Lower leg skin (tissue), 4 donors: ENCODE measurements around the gene SRGAP1. TPM values are rescaled to one million over a fixed set of nuclear protein-coding genes. Genes with fewer than 3 reads are reported as not detected.

Experiments
- DNase-seq, 2 donors: peaks; one replicate each; pipeline ENCODE4 v3.0.0-alpha.2; 2019; ENCODE audit warnings: low spot score in 2 of 2
- H3K4me3 ChIP-seq: fragments of 200-600 bp; sonication (generic); 2 replicates; pipeline ENCODE4 v1.5.1; 2017; ENCODE audit warnings: mild to moderate bottlenecking, low read depth; ENCODE audit not compliant: poor library complexity, severe bottlenecking
- POLR2A ChIP-seq, 2 donors: fragments of 450-650 bp; IDR thresholded peaks; one replicate each; pipeline ENCODE4 v1.6.1; 2016 to 2017; ENCODE audit warnings: antibody characterized with exemption in 2 of 2, mild to moderate bottlenecking in 1 of 2, moderate library complexity in 1 of 2
- WGBS, 2 donors: methylation state at CpG; one replicate each; pipeline ENCODE4 v1.1.5; 2018; 5-methylcytosine and 5-hydroxymethylcytosine counted together
- intact Hi-C: fragments of 100-400 bp; cut with DNase I; formaldehyde crosslinking; loops from one replicate; pipeline ENCODE4 v1.15.0; 2023; ENCODE audit warnings: low total_unique reads
- total RNA-seq, 4 donors: library from RNA; depleted of rRNA; stranded (reverse); fragments of >200 nt; gene quantifications; one replicate each; pipeline ENCODE4 v1.1.0, GENCODE V29; 2016
- TF ChIP-seq, protein P1 (sequence below), 3 donors: fragments of 450-650 bp; IDR thresholded peaks; one replicate each; pipeline ENCODE4 v1.5.1; 2016; ENCODE audit warnings: antibody characterized with exemption in 3 of 3, mild to moderate bottlenecking in 3 of 3, moderate library complexity in 2 of 3

Gene SRGAP1
- total RNA-seq, 4 donors from 2014 or later = 1.3 to 6.0 (median 1.7) TPM

DNA sequence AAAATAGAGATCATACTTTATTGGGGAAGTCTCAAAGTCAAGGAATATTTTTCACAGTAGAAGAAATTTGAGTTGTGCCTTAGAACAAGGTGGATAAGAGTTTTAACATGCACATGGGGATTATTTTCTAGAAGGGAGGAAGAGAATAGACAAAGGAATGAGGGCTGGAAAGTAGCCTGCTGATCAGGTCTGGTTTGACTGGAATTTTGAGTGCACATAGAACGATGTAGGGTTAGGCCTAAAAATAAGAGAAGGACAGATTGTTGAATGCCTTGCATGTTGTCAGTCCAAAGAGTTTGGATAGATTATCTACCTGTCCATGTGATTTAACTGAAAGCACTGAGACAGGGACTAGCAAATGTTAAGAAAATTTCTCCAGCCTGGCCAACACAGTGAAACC is 87.2 kb downstream of the SRGAP1 start:
- WGBS, 2 donors = 53 to 54% methylated on average over 1 of the region's 1 CpG
- H3K4me3 ChIP-seq = no peak overlapping the region
- TF ChIP-seq, protein P1, sequence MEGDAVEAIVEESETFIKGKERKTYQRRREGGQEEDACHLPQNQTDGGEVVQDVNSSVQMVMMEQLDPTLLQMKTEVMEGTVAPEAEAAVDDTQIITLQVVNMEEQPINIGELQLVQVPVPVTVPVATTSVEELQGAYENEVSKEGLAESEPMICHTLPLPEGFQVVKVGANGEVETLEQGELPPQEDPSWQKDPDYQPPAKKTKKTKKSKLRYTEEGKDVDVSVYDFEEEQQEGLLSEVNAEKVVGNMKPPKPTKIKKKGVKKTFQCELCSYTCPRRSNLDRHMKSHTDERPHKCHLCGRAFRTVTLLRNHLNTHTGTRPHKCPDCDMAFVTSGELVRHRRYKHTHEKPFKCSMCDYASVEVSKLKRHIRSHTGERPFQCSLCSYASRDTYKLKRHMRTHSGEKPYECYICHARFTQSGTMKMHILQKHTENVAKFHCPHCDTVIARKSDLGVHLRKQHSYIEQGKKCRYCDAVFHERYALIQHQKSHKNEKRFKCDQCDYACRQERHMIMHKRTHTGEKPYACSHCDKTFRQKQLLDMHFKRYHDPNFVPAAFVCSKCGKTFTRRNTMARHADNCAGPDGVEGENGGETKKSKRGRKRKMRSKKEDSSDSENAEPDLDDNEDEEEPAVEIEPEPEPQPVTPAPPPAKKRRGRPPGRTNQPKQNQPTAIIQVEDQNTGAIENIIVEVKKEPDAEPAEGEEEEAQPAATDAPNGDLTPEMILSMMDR (IDR thresholded peaks at IDR 0.05) = no peak
- no peak for TF ChIP-seq POLR2A (IDR thresholded peaks at IDR 0.05)
- intact Hi-C loops = no loop called here
- no peak for DNase-seq

GRCh38 chr12:63934936-63935335 is 90.4 kb downstream of the SRGAP1 start:
- no peak overlapping the region for H3K4me3 ChIP-seq
- intact Hi-C loops = no loop called here

DNA sequence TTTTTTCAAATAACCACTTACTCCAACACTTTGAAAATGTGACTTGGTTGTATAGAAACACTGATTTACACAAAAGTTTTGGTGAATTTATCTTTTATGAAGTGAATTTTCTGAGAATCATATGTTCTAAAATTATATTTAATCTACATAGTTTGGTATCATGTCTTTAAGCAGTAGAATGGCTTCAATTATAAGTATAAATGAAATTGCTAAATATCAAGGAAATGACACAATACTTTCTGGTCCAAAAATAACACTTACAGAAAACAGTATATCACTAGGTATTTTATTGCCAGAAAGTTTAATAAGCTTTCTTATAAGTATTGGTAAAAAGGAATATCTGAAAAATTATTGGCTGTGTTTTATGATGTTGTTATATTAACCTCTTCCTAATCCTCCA is 90.9 kb downstream of the SRGAP1 start:
- no peak for DNase-seq
- TF ChIP-seq, protein P1 (IDR thresholded peaks at IDR 0.05) = no peak

More at GRCh38 chr12:63934936-63935335, 90.4 kb downstream of the SRGAP1 start:
- TF ChIP-seq, protein P1 (IDR thresholded peaks at IDR 0.05) = no peak
- TF ChIP-seq POLR2A (IDR thresholded peaks at IDR 0.05) = no peak
- 67 to 69% methylated on average over 7 of the region's 7 CpGs for WGBS, 2 donors
- no peak for DNase-seq

GRCh38 chr12:63937378-63938316 is 93.1 kb downstream of the SRGAP1 start:
- no peak for TF ChIP-seq POLR2A (IDR thresholded peaks at IDR 0.05)
- TF ChIP-seq, protein P1 (IDR thresholded peaks at IDR 0.05) = no peak
- WGBS, 2 donors = 54 to 64% methylated on average over 12 of the region's 12 CpGs
- H3K4me3 ChIP-seq = no peak overlapping the region
- DNase-seq = no peak
- intact Hi-C loops = no loop called here

More for the DNA sequence above, 90.9 kb downstream of the SRGAP1 start:
- H3K4me3 ChIP-seq = no peak overlapping the region
- intact Hi-C loops = no loop called here

DNA sequence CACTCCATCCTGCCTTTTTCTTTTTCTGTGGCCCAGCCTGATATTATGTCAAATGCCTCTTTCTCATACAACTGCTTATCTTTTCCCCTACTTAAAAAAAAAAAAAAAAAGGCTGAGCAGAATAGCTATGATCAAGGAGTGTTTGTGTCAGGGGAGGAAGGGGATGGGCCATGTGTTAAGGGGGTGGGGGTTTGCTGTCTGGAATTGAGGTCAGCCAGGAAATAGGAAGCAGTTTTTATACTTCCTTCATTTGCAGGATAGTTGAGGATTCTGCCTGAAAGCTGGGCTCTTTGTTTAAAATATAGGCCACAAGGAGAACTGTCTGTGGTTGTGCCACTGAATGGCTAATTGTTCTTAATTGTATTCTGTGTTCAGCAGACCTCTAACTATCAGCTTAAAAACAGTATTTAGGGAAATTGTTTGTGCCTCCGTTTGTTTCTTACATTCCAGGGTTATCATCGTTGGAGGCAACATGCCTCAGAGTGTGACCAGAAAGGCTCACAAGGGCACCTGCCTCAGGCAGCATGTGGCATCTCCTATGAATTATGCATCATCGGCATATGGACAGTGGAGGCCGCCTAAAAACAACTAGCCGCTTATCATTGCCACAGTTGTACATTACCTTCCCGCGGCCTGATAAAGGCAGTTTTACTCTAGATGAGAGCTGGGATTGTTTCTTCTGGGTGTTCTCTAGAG is 96.0 kb downstream of the SRGAP1 start:
- TF ChIP-seq, protein P1 (IDR thresholded peaks at IDR 0.05) = no peak
- TF ChIP-seq POLR2A (IDR thresholded peaks at IDR 0.05) = no peak
- H3K4me3 ChIP-seq = no peak overlapping the region
- DNase-seq = no peak
- intact Hi-C loops = no loop called here
- 76 to 79% methylated on average over 7 of the region's 7 CpGs for WGBS, 2 donors
